Measurements from ENCODE around the gene ANAPC13. TPM values are rescaled to one million over a fixed set of nuclear protein-coding genes. Genes with fewer than 3 reads are reported as not detected.
A peak's percentile ranks its signal among the peaks of the same experiment; 100 is the strongest.

ANAPC13 gene
- 39.8 and 47.3 TPM in 2 replicates for total RNA-seq (2014; rRNA removed; shearing (Covaris generic); ENCODE audit: low replicate concordance)

DNA sequence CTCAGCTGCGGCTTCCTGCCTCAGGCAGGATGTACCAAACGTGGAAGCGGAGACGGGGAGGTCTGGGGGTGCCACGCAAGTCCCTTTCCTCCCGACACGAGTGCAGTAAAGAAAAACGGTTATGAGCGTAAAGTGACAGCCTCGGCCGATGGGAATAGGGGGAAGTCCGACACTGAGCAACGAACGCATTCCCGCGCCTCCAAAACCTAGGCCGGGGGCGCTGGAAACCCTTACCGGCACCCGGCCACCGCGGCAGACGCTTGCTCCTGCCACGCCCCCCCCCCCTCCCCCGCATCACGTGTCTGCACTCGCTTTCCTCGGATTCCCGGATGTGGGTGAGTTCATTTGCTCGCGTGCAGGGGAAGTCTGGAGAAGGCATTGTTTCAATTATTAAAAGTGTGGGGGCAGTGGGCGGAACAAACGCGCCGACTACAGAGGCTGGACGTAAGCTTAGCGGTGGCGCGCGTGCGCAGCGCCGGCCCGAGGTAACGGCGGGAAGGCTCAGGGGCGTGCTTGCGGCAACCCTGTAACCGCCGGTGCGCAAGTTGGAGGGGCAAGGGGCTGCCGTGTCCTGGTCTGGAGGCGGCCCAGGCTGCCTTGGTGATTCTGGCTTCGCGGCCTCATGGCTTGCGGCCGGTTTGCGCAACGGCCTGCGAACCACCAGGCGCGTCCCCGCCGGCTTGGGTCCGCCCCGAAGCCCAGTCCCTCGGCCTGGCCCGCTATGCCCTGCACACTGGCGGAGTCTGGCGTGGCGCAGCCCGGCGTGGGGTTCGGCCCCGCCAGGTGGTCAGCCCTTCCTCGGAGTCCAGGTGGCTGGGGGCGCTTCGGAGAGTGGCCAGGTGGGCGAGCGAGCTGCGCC, at the start of gene ANAPC13, which contains the start of gene CEP63:
Gene ANAPC13 (minus strand): TSS at position 268 of the 859 bp plus-strand sequence. CDS start 3,081 bp downstream, outside the sequence.
Gene CEP63 (plus strand): TSS at position 340 of the 859 bp plus-strand sequence. CDS start 9,264 bp downstream, outside the sequence.
- no peaks in the 10 kb centered on the region for H3K9me2 ChIP-seq (replicated peaks; ENCODE audit: insufficient read depth, low read length)
- no peaks in the 10 kb centered on the region for H4K20me1 ChIP-seq (ENCODE audit: insufficient read depth, low read depth, low read length)
- H3K4me3 ChIP-seq (ENCODE audit: low read length), result peak within 1 kb of the TSS; percentile 80
- H3K36me3 ChIP-seq (ENCODE audit: insufficient read depth, low read length), result peaks cover 18% of the 10 kb centered on the region; the same call in 1 of the 2 replicates
- H3K79me2 ChIP-seq (ENCODE audit: low read length), result peaks cover 76% of the 10 kb centered on the region
- peaks cover 25% of the 10 kb centered on the region for H3K4me1 ChIP-seq (ENCODE audit: low read length)
- H3K27me3 ChIP-seq (ENCODE audit: low read length), result no peaks in the 10 kb centered on the region
- DNase-seq, result peak; percentile 99
- H3K27ac ChIP-seq (ENCODE audit: low read length), result peak within 1 kb of the TSS; percentile 78
- no peaks in the 10 kb centered on the region for H3K9me3 ChIP-seq (ENCODE audit: low read length)
- H3K9ac ChIP-seq (ENCODE audit: low read length), result peak within 1 kb of the TSS; percentile 86
- peak within 1 kb of the TSS; percentile 90 for H3K4me2 ChIP-seq (ENCODE audit: low read depth, low read length, poor library complexity, severe bottlenecking)
- H2AFZ ChIP-seq (ENCODE audit: low read length), result peak within 1 kb of the TSS; percentile 15; the same call in 1 of the 2 replicates

- Histone ChIP-seq H3K9ac (ENCODE audit: low read length) (no peak overlapping the region), H3K4me1 (ENCODE audit: low read length) (no peaks in the 10 kb centered on the region), H3K79me2 (ENCODE audit: low read length) (peaks cover 9% of the 10 kb centered on the region), H3K9me2 (replicated peaks; ENCODE audit: insufficient read depth, low read length) (no peaks in the 10 kb centered on the region), H2AFZ (ENCODE audit: low read length) (no peak overlapping the region), H3K4me2 (ENCODE audit: low read depth, low read length, poor library complexity, severe bottlenecking) (no peak overlapping the region), H3K4me3 (ENCODE audit: low read length) (no peak overlapping the region), H3K9me3 (ENCODE audit: low read length) (no peaks in the 10 kb centered on the region), H4K20me1 (ENCODE audit: insufficient read depth, low read depth, low read length) (no peaks in the 10 kb centered on the region), H3K27ac (ENCODE audit: low read length) (no peak overlapping the region), H3K27me3 (ENCODE audit: low read length) (no peaks in the 10 kb centered on the region), H3K36me3 (ENCODE audit: insufficient read depth, low read length) (peaks cover 13% of the 10 kb centered on the region; the same call in 1 of the 2 replicates)
- DNase-seq, result no peak
Measured at GRCh38 chr3:134535186-134535970, 49.6 kb upstream of the ANAPC13 start.

DNA sequence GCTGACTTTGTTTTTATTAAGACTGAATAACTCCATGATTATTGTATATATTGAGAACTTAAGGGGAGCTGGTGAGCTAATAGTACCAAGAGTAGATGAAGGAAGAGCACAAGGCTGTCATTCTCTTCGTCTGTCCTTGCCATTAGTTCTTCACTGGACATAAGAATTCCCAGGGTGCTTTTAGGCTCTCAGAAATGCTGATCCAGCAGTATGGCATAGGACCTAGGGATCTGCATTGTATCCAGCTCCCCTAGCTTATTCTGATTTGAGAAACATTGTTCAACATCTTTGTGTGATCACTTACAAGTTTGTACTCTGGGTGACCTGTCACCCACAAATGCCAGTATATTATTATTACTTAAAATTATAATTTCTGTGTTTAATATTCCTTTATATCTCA, 47.7 kb upstream of the ANAPC13 start:
- DNase-seq, result no peak
- Histone ChIP-seq H3K9me2 (replicated peaks; ENCODE audit: insufficient read depth, low read length) (no peaks in the 10 kb centered on the region), H2AFZ (ENCODE audit: low read length) (no peak overlapping the region), H3K4me1 (ENCODE audit: low read length) (no peaks in the 10 kb centered on the region), H4K20me1 (ENCODE audit: insufficient read depth, low read depth, low read length) (no peaks in the 10 kb centered on the region), H3K4me3 (ENCODE audit: low read length) (no peak overlapping the region), H3K79me2 (ENCODE audit: low read length) (peaks cover 17% of the 10 kb centered on the region), H3K4me2 (ENCODE audit: low read depth, low read length, poor library complexity, severe bottlenecking) (no peak overlapping the region), H3K9ac (ENCODE audit: low read length) (no peak overlapping the region), H3K27me3 (ENCODE audit: low read length) (no peaks in the 10 kb centered on the region), H3K36me3 (ENCODE audit: insufficient read depth, low read length) (peaks cover 10% of the 10 kb centered on the region; the same call in 1 of the 2 replicates), H3K9me3 (ENCODE audit: low read length) (no peaks in the 10 kb centered on the region), H3K27ac (ENCODE audit: low read length) (no peak overlapping the region)

DNA sequence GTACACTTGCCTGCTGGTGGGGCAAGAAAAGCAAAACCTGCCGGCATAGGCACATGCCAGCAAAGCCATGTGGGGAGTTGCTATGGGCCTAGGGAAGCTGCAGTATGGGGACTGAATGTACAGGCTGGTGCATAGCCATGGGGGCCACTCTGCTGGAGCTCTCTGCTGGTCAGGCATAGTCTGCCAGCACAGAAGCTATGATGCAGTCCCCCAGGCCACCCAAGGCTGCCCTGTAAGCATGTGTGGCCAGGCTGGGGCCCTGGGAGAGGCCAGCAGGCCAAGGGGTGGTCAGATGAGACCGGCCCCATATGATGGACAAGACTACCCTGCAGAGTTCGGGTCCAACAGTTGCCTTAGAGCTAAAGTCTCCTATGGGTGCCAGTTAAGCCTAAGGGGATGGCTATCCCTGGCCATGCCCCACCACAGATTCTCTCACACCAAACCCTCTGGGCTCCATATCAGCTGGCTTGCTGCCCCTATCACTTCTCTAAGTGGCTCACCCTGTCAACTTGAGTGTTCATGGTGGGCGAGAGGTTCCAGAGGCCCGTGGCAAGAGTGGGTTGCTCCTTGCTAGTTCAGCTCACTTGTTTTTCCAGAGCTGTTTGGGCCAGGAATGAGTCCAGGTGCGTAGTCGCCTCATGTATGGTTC, 41.9 kb upstream of the ANAPC13 start:
- H4K20me1 ChIP-seq (ENCODE audit: insufficient read depth, low read depth, low read length), result no peaks in the 10 kb centered on the region
- no peak overlapping the region for H2AFZ ChIP-seq (ENCODE audit: low read length)
- H3K36me3 ChIP-seq (ENCODE audit: insufficient read depth, low read length), result peaks cover under 1% of the 10 kb centered on the region; the same call in 1 of the 2 replicates
- H3K4me2 ChIP-seq (ENCODE audit: low read depth, low read length, poor library complexity, severe bottlenecking), result no peak overlapping the region
- H3K4me1 ChIP-seq (ENCODE audit: low read length), result no peaks in the 10 kb centered on the region
- no peaks in the 10 kb centered on the region for H3K27me3 ChIP-seq (ENCODE audit: low read length)
- H3K4me3 ChIP-seq (ENCODE audit: low read length), result no peak overlapping the region
- H3K9me2 ChIP-seq (replicated peaks; ENCODE audit: insufficient read depth, low read length), result no peaks in the 10 kb centered on the region
- no peak overlapping the region for H3K27ac ChIP-seq (ENCODE audit: low read length)
- H3K79me2 ChIP-seq (ENCODE audit: low read length), result peaks cover 72% of the 10 kb centered on the region
- no peak overlapping the region for H3K9ac ChIP-seq (ENCODE audit: low read length)
- DNase-seq, result no peak
- H3K9me3 ChIP-seq (ENCODE audit: low read length), result peaks cover 10% of the 10 kb centered on the region

GRCh38 chr3:134527037-134527436, 41.3 kb upstream of the ANAPC13 start:
- Histone ChIP-seq H3K9me3 (ENCODE audit: low read length) (peaks cover 12% of the 10 kb centered on the region), H3K4me1 (ENCODE audit: low read length) (no peaks in the 10 kb centered on the region)
- peak; percentile 79 for DNase-seq

DNA sequence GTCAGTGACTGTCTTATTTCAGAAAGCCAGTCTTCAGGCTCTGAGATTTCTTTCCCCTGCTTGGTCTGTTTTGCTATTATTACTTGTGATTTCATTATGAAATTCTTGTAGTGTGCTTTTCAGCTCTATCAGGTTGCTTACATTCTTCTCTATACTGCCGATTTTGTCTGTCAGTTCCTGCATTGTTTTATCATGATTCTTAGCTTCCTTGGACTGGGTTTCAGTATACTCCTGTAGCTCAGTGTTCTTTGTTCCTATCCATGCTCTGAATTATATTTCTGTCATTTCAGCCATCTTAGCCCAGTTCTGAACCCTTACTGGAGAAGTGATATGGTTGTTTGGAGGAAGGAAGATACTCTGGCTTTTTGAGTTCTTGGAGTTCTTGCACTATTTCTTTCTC, 40.5 kb upstream of the ANAPC13 start:
- Histone ChIP-seq H2AFZ (ENCODE audit: low read length) (no peak overlapping the region), H3K27ac (ENCODE audit: low read length) (no peak overlapping the region), H3K27me3 (ENCODE audit: low read length) (no peaks in the 10 kb centered on the region), H3K4me1 (ENCODE audit: low read length) (no peaks in the 10 kb centered on the region), H3K36me3 (ENCODE audit: insufficient read depth, low read length) (peaks cover 2% of the 10 kb centered on the region; the same call in 1 of the 2 replicates), H3K4me3 (ENCODE audit: low read length) (no peak overlapping the region), H3K9me3 (ENCODE audit: low read length) (peaks cover 15% of the 10 kb centered on the region), H4K20me1 (ENCODE audit: insufficient read depth, low read depth, low read length) (no peaks in the 10 kb centered on the region), H3K4me2 (ENCODE audit: low read depth, low read length, poor library complexity, severe bottlenecking) (no peak overlapping the region), H3K9ac (ENCODE audit: low read length) (no peak overlapping the region), H3K9me2 (replicated peaks; ENCODE audit: insufficient read depth, low read length) (no peaks in the 10 kb centered on the region), H3K79me2 (ENCODE audit: low read length) (peaks cover 77% of the 10 kb centered on the region)
- no peak for DNase-seq

More at GRCh38 chr3:134527037-134527436, 41.3 kb upstream of the ANAPC13 start:
- no peaks in the 10 kb centered on the region for H3K27me3 ChIP-seq (ENCODE audit: low read length)
- H3K36me3 ChIP-seq (ENCODE audit: insufficient read depth, low read length), result peaks cover 2% of the 10 kb centered on the region; the same call in 1 of the 2 replicates
- no peaks in the 10 kb centered on the region for H3K9me2 ChIP-seq (replicated peaks; ENCODE audit: insufficient read depth, low read length)
- no peaks in the 10 kb centered on the region for H4K20me1 ChIP-seq (ENCODE audit: insufficient read depth, low read depth, low read length)
- H3K79me2 ChIP-seq (ENCODE audit: low read length), result peaks cover 77% of the 10 kb centered on the region
- no peak overlapping the region for H3K9ac ChIP-seq (ENCODE audit: low read length)
- H3K27ac ChIP-seq (ENCODE audit: low read length), result no peak overlapping the region
- no peak overlapping the region for H2AFZ ChIP-seq (ENCODE audit: low read length)
- no peak overlapping the region for H3K4me2 ChIP-seq (ENCODE audit: low read depth, low read length, poor library complexity, severe bottlenecking)
- H3K4me3 ChIP-seq (ENCODE audit: low read length), result no peak overlapping the region

DNA sequence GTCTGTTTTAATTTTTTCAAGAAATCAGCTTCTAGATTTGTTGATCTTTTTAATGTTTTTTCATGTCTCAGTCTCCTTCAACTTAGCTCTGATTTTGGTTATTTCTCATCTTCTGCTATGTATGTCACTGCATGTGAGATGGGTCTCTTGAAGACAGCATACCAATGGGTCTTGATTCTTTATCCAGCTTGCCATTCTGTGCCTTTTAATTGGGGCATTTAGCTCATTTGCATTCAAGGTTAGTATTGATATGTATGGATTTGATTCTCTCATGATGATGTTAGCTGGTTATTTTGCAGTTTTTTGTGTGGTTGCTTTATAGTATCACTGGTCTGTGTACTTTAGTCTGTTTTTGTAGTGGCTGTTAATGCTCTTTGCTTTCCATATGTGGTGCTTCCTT, 39.5 kb upstream of the ANAPC13 start:
- H3K4me3 ChIP-seq (ENCODE audit: low read length), result no peak overlapping the region
- peaks cover 73% of the 10 kb centered on the region for H3K79me2 ChIP-seq (ENCODE audit: low read length)
- H3K27me3 ChIP-seq (ENCODE audit: low read length), result no peaks in the 10 kb centered on the region
- H3K9me2 ChIP-seq (replicated peaks; ENCODE audit: insufficient read depth, low read length), result no peaks in the 10 kb centered on the region
- H3K4me1 ChIP-seq (ENCODE audit: low read length), result no peaks in the 10 kb centered on the region
- H3K36me3 ChIP-seq (ENCODE audit: insufficient read depth, low read length), result peaks cover 2% of the 10 kb centered on the region; the same call in 1 of the 2 replicates
- no peak overlapping the region for H3K9ac ChIP-seq (ENCODE audit: low read length)
- no peak for DNase-seq
- no peak overlapping the region for H2AFZ ChIP-seq (ENCODE audit: low read length)
- no peaks in the 10 kb centered on the region for H4K20me1 ChIP-seq (ENCODE audit: insufficient read depth, low read depth, low read length)
- H3K9me3 ChIP-seq (ENCODE audit: low read length), result peaks cover 15% of the 10 kb centered on the region
- no peak overlapping the region for H3K27ac ChIP-seq (ENCODE audit: low read length)
- H3K4me2 ChIP-seq (ENCODE audit: low read depth, low read length, poor library complexity, severe bottlenecking), result no peak overlapping the region
